Measurements from ENCODE around the gene RNF213.

Gene RNF213

GRCh38 chr17:80327518-80327917 is 66.9 kb downstream of the RNF213 start:
- H3K27ac ChIP-seq (ENCODE audit: extremely low read depth, low read depth, low read length), result no peak overlapping the region
- CTCF ChIA-PET, result interaction anchor here (0.7 kb wide), 1 partner anchor 48 kb away, joined by 3 read pairs; no protein-coding TSS in a partner anchor
- no peaks in the 10 kb centered on the region for H3K4me1 ChIP-seq (ENCODE audit: control insufficient read depth, insufficient read depth, low read length)
- POLR2A ChIA-PET, result no interaction called here
- no peaks in the 10 kb centered on the region for H3K9me3 ChIP-seq (ENCODE audit: control insufficient read depth, insufficient read depth, low read depth, low read length)
- no peak overlapping the region for H3K4me3 ChIP-seq (ENCODE audit: low read depth, low read length)
- no peak for TF ChIP-seq ZNF341 (tag by site-specific recombination; IDR thresholded peaks at IDR 0.05; ENCODE audit: low read depth)
- no peak for TF ChIP-seq RBAK (tag by site-specific recombination; IDR thresholded peaks at IDR 0.05)
- no peak for TF ChIP-seq ZNF521 (tag by site-specific recombination; IDR thresholded peaks at IDR 0.05)
- no peak for TF ChIP-seq ZNF157 (tag by site-specific recombination; IDR thresholded peaks at IDR 0.05)
- TF ChIP-seq SP2 (tag by site-specific recombination; IDR thresholded peaks at IDR 0.05), result no peak
- TF ChIP-seq WT1 (tag by site-specific recombination; IDR thresholded peaks at IDR 0.05), result no peak
- no peak for TF ChIP-seq GLI4 (tag by site-specific recombination; IDR thresholded peaks at IDR 0.05)
- no peak for TF ChIP-seq OVOL3 (tag by site-specific recombination; IDR thresholded peaks at IDR 0.05)
- TF ChIP-seq, protein P1, sequence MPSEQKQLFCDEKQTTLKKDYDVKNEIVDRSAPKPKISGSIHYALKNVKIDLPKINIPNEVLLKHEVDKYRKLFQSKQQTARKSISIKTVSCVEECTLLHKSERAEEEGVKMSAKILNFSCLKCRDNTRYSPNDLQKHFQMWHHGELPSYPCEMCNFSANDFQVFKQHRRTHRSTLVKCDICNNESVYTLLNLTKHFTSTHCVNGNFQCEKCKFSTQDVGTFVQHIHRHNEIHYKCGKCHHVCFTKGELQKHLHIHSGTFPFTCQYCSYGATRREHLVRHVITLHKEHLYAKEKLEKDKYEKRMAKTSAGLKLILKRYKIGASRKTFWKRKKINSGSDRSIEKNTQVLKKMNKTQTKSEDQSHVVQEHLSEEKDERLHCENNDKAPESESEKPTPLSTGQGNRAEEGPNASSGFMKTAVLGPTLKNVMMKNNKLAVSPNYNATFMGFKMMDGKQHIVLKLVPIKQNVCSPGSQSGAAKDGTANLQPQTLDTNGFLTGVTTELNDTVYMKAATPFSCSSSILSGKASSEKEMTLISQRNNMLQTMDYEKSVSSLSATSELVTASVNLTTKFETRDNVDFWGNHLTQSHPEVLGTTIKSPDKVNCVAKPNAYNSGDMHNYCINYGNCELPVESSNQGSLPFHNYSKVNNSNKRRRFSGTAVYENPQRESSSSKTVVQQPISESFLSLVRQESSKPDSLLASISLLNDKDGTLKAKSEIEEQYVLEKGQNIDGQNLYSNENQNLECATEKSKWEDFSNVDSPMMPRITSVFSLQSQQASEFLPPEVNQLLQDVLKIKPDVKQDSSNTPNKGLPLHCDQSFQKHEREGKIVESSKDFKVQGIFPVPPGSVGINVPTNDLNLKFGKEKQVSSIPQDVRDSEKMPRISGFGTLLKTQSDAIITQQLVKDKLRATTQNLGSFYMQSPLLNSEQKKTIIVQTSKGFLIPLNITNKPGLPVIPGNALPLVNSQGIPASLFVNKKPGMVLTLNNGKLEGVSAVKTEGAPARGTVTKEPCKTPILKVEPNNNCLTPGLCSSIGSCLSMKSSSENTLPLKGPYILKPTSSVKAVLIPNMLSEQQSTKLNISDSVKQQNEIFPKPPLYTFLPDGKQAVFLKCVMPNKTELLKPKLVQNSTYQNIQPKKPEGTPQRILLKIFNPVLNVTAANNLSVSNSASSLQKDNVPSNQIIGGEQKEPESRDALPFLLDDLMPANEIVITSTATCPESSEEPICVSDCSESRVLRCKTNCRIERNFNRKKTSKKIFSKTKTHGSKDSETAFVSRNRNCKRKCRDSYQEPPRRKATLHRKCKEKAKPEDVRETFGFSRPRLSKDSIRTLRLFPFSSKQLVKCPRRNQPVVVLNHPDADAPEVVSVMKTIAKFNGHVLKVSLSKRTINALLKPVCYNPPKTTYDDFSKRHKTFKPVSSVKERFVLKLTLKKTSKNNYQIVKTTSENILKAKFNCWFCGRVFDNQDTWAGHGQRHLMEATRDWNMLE (tag by site-specific recombination; conservative IDR thresholded peaks at IDR 0.05; ENCODE audit: low read depth), result no peak
- no peak for TF ChIP-seq ZBTB49 (tag by site-specific recombination; IDR thresholded peaks at IDR 0.05; ENCODE audit: low read depth)
- no peak for TF ChIP-seq ZSCAN30 (tag by site-specific recombination; IDR thresholded peaks at IDR 0.05)
- TF ChIP-seq, protein P2, sequence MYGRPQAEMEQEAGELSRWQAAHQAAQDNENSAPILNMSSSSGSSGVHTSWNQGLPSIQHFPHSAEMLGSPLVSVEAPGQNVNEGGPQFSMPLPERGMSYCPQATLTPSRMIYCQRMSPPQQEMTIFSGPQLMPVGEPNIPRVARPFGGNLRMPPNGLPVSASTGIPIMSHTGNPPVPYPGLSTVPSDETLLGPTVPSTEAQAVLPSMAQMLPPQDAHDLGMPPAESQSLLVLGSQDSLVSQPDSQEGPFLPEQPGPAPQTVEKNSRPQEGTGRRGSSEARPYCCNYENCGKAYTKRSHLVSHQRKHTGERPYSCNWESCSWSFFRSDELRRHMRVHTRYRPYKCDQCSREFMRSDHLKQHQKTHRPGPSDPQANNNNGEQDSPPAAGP (tag by site-specific recombination; IDR thresholded peaks at IDR 0.05), result no peak
- no peak for TF ChIP-seq PBX3 (CRISPR knock-in tag; IDR thresholded peaks at IDR 0.05)
- no peak for TF ChIP-seq ZNF266 (tag by site-specific recombination; IDR thresholded peaks at IDR 0.05; ENCODE audit: low read depth)
- H3K36me3 ChIP-seq (ENCODE audit: control insufficient read depth in 2 of 2, insufficient read depth in 1 of 2, low read length in 2 of 2), result peaks cover 17 to 84% of the 10 kb centered on the region in 2 experiments

- no peak overlapping the region for H3K27ac ChIP-seq (ENCODE audit: extremely low read depth, low read depth, low read length)
- H3K9me3 ChIP-seq (ENCODE audit: control insufficient read depth, insufficient read depth, low read depth, low read length), result no peaks in the 10 kb centered on the region
- H3K4me3 ChIP-seq (ENCODE audit: low read depth, low read length), result no peak overlapping the region
- ChIA-PET POLR2A (interaction anchor here (0.7 kb wide), 1 partner anchor 123 kb away, joined by 3 read pairs; no protein-coding TSS in a partner anchor), CTCF (no interaction called here)
- H3K36me3 ChIP-seq (ENCODE audit: control insufficient read depth in 2 of 2, insufficient read depth in 1 of 2, low read length in 2 of 2), result peaks cover 17 to 83% of the 10 kb centered on the region in 2 experiments
- no peak for TF ChIP-seq ZNF157 (tag by site-specific recombination; IDR thresholded peaks at IDR 0.05)
- no peak for TF ChIP-seq ZNF792 (tag by site-specific recombination; IDR thresholded peaks at IDR 0.05)
- peak; percentile 55; the same call in 1 of the 2 replicates for TF ChIP-seq SCRT2 (tag by site-specific recombination; IDR thresholded peaks at IDR 0.05)
- no peak for TF ChIP-seq ZNF529 (tag by site-specific recombination; IDR thresholded peaks at IDR 0.05; ENCODE audit: insufficient replicate concordance)
- no peaks in the 10 kb centered on the region for H3K4me1 ChIP-seq (ENCODE audit: control insufficient read depth, insufficient read depth, low read length)
These were observed 68.2 kb downstream of the RNF213 start for GRCh38 chr17:80328634-80329380.

Data from HEK293 (cell line).